ENCODE measurements around the gene ABHD17A.

The ABHD17A gene

GRCh38 chr19:1837625-1838105 is 47.6 kb downstream of the ABHD17A start:
- DNase-seq (ENCODE audit: low spot score), result peak; percentile 76

- DNase-seq (ENCODE audit: low spot score), result no peak
These were observed 48.1 kb downstream of the ABHD17A start for GRCh38 chr19:1837222-1837565.

GRCh38 chr19:1836458-1837221 is 48.7 kb downstream of the ABHD17A start:
- peak; percentile 58 for DNase-seq (ENCODE audit: low spot score)

- no peak for DNase-seq (ENCODE audit: low spot score)
These were observed 51.8 kb downstream of the ABHD17A start for GRCh38 chr19:1833540-1833939.

- no peak for DNase-seq (ENCODE audit: low spot score)
These were observed 53.1 kb downstream of the ABHD17A start for GRCh38 chr19:1832046-1832663.

- DNase-seq (ENCODE audit: low spot score), result no peak
These were observed 54.3 kb downstream of the ABHD17A start for GRCh38 chr19:1830978-1831377.

GRCh38 chr19:1830568-1830967 is 54.7 kb downstream of the ABHD17A start:
- DNase-seq (ENCODE audit: low spot score), result no peak

GRCh38 chr19:1829958-1830357 is 55.3 kb downstream of the ABHD17A start:
- DNase-seq (ENCODE audit: low spot score), result no peak

- no peak for DNase-seq (ENCODE audit: low spot score)
These were observed 56.7 kb downstream of the ABHD17A start for GRCh38 chr19:1828279-1829238.

GRCh38 chr19:1827566-1828278 is 57.6 kb downstream of the ABHD17A start:
- DNase-seq (ENCODE audit: low spot score), result no peak
